T-helper 9 cell (primary cell): Measurements from ENCODE around the gene MICALL2.

Experiments
- DNase-seq: peaks from one replicate; pipeline ENCODE4 v3.0.0-alpha.2; 2020
- total RNA-seq, 2 donors: gene quantifications; one replicate each; lab custom pipeline; 2026; lab: John Stamatoyannopoulos, UW

The MICALL2 gene
- 2.5 to 2.9 reads per million in 2 donors for total RNA-seq

- DNase-seq: peak; percentile 16
These were observed at the start of gene MICALL2 for GRCh38 chr7:1458683-1459511. Gene MICALL2 (minus strand): TSS chr7:1459470. CDS start chr7:1459326, 144 bp downstream.

GRCh38 chr7:1508277-1508758, 49.0 kb upstream of the MICALL2 start:
- DNase-seq: no peak

GRCh38 chr7:1505731-1506550, 46.7 kb upstream of the MICALL2 start:
- DNase-seq: no peak

DNA sequence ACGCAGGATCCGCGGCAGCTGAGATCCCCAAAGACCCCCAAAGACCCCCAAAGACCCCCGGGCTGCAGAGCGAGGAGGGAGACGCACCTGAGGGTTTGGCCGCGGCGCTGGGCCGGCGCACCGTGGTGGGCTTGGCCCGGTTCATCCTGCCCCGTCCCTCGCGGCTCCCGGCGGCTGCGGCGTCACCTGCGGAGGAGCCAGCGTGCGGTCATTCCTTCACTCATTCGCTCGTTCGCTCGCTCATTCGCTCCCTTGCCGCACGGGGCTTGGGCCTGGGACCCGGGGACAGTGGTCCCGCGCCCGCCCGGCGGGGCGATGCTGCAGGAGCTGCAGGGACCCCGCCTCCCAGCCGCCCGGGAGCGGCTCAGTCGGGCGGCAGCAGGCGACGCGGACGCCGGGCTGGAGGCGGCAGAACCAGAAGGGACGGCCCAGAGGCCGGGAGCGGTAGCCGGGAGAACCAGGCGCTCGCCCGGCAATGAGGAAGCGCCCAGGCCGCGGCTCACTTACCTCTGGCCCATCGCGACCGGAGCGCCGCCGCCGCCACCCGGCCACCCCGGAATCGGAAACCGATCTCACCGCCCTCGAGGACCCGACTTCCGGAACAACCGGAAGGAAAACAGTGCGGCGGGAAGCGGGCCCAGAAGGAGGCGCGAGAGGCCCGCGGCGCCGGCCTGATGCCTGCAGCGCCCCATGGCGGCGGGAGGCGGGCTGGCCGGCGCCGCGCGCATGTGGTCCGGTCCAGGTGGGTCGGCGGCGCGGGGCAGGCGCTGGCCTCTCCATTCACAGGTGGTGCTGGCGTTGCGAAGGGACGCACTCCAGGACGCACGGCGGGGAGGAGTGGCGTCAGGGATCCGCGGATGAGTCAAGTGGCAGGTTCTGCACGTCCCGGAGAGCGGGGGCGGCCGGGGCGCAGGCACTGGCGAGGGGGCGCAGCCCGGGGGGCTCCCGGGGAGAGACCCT, 44.8 kb upstream of the MICALL2 start, which contains the start of gene INTS1:
TSS of gene INTS1 (minus strand) at position 574 of the 960 bp plus-strand sequence. CDS start at position 145, 429 bp downstream.
- peak; percentile 86 for DNase-seq

GRCh38 chr7:1503390-1503789, 44.1 kb upstream of the MICALL2 start:
- DNase-seq: no peak

DNA sequence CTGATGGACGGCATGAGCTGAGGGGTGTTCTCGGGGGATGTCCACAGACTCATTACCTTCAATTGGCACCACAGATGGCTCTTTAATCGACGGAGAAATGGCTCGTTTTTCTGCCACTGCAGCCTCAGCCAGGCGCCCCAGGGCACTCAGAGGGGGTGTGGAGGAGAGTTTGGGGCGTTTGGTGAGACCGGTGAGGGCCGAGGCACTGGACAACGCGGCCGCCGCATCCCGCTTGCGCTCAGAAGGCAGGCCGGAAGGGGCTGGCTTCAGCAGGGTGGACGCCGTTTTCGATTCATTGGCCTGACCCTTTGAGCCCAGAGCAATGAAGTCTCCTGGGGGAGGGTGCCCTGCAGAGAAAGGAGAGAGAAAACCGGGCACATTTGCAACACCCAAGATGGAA, 43.6 kb upstream of the MICALL2 start:
- DNase-seq: no peak

DNA sequence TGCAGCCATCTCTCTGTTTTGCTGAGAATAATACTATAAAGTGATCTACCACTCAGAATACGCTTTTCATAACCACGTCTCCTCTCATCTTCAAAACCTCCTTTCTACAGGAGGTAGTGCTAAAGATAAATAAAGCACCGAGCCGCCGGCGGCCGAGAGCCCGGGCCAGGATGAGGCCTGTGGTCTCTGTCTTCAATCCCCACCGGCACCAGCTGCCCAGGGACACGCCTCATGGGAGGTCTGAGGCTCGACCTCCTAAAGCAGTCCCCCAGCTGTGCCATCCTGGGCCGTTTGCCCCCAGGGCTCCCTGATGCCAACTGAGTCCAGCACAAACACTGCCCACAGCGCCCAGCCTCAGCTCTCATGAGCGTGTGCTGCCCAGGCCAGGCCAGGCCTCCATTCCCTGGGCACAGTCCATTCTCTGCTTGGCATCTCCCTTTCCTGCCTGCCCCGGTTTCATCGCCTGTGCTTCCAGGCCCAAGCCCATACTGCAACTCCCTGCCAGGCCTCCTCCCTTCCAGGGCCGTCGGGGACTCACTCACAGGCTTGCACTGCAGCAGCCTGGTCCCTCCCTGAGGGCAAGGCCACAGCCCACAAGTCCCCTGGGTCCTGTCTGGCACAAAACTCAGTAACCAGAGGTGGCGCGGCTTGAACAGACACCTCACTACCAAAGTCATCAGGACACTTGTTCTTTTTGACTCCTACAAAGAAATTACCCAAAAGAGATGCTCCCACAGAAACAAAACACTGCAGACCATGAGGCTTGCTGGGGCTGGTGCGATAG, 42.4 kb upstream of the MICALL2 start:
- no peak for DNase-seq

GRCh38 chr7:1500064-1500807, 41.0 kb upstream of the MICALL2 start:
- DNase-seq: no peak

DNA sequence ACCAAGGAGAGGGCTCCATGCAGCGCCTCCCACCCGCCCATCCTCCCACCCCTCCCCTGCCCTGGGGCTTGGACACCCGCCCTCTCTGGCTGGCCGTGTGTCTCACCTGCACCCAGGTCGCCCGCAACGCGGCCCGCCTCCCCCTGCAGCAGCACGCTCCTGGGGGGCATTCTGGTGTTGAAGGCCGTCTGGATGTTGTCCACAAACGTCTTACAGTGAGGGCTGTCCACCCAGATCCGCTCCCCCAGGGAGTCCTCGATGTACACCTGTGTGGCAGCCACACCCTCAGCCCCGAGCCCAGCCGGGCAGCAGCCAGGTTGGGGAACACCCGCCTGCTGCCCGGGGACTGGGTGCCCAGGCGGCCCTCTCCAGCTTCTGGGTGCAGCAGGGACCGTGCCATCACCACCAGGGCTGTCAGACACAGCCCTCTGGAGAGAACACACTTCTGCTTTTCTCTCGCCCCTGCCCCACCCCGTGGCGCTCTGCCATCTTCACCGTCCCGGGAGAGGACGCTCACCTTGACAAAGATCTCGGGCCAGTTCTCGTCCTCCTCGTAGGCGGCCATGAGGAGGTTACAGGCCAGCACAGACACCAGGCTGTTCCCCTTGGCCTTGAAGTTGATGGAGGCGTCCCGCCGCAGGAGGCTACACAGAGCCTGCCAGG, 40.2 kb upstream of the MICALL2 start:
- DNase-seq: no peak

GRCh38 chr7:1498370-1499305, 39.4 kb upstream of the MICALL2 start:
- no peak for DNase-seq

DNA sequence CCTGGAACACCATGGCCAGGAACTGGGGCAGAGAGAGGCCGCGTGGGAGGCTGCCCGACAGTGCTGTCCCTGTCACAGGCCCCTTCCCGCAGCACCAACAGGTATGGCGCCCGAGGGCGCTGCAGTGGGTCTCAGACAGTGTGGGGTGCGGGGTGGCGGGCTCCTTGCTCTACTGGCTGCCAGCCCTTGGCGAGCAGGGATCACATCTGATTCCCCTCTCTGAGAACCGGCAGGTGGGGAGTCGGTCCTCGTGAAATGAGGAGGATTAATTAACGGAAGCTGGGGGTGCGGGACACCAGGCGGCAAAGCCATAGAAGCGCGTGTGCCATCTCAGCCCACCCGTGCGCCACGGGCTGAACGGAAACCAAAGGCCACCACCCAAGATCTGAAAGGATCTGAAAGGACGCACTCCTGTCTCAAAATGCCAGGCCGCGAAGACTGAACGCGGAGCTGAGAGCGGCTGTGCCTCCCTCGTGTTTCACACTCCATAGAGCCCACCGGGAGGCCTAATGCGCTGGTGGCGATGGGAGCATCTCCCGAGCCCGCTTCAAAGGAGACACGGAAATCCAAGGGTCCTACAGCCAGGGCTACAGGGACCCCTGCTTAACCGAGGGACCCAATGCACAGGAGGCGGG, 38.1 kb upstream of the MICALL2 start:
- DNase-seq: no peak

GRCh38 chr7:1496531-1497292, 37.4 kb upstream of the MICALL2 start:
- DNase-seq: no peak

GRCh38 chr7:1495564-1496242, 36.4 kb upstream of the MICALL2 start:
- DNase-seq: no peak

DNA sequence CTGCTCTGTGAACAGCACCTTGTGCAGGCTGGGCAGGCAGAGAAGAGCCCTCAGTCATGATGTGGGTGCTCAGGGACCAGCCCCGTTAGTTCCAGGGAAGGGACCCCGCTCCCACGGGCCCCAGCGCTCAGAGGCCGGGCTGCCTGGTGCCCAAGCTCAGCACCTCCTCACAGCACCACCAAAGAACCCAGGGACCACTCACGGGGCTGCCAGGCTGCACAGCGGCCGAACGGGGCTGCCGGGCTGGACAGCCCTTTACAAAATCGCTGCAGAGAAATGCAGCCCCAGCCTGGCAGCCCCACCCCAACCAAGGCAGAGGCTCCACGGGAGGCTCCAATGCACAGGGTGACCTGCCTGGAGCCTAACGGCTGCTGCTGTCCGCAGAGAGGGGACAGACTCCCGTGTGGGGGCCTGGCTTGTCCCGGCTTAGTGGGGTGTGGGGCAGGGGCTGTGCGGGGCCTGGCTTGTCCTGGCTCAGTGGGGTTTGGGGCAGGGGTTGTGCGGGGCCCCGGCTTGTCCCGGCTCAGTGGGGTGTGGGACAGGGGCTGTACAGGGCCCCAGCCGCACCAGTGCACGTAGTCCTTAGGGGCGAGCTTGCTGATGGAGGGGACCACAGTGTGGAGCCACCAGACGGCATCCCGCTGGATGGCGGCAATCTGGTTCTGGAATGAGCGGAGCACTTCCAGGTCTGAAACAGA, 35.7 kb upstream of the MICALL2 start:
- no peak for DNase-seq

- DNase-seq: no peak
These were observed 35.2 kb upstream of the MICALL2 start for GRCh38 chr7:1494447-1494846.

DNA sequence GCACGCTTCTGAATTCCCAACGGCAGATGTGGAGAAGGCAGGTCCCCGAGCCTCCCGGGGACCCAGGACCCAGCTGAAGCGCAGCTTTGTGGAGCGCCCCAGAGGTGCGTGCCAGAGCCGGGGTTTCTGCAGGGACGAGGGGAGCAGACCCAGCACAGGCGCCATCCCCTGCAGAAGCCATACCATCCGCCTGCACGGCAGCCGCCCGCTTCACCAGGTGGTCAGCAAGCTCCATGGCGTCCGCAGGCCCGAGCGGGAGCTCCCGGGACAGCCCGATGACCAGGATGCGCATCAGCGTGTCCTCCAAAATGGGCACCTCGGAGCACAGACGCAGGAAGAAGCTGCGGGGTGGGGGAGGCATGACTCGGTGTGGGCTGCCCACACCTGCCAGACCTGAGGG, 34.3 kb upstream of the MICALL2 start:
- no peak for DNase-seq
